GM08714 (cell line): Measurements from ENCODE around the gene USP47.

Source experiments
- H3K4me3 ChIP-seq: fragments of 200-500 bp; sonication (Bioruptor generic); 2 replicates; pipeline ENCODE4 v1.5.1; 2014; ENCODE audit warnings: mild to moderate bottlenecking, low read length, inconsistent platforms
- ZNF274 ChIP-seq: IDR thresholded peaks from 2 replicates; pipeline ENCODE4 v1.6.1; 2012; ENCODE audit warnings: mild to moderate bottlenecking, low read depth, low read length

Gene USP47

DNA sequence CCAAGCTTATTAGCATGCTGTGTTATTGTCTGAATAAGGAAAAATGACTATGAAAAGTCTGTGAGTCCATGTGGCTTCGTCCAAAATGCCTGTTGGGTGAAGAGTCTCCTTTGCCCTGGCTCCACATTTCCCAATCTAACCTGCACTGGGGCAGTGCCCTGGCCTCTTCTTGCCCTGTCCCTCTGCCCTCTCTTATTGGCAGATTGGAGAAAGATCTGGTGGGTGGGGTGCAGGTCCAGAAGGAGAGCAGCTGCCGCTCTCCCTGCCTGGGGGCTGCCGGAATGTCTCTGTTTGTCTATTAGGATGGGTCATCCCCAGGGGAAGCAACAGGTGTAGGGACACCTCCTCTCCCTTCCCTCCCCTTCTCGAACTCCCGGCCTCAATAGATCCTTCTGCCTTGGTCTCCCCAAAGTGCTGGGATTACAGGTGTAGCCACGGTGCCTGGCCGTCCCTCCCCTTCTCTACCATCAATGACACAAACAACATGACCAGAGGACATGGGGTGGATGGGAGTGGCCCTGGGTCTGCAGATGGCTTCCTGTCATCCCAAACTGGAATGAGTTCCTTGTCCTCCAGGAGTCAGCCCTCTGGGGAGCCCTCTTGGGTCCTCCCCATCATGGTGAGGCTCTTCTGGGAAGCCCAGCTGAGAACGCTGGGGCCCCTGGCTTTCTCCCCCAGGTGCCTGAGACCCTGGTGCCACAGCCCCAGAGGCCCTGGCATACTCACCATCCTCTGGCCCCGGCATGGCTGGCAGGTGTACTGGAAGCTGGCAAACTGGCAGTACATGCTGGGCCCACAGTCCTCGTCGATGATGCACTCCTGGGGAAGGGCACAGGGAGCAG is 126.1 kb downstream of the USP47 start:
- TF ChIP-seq ZNF274 = no peak
- H3K4me3 ChIP-seq = no peak overlapping the region

DNA sequence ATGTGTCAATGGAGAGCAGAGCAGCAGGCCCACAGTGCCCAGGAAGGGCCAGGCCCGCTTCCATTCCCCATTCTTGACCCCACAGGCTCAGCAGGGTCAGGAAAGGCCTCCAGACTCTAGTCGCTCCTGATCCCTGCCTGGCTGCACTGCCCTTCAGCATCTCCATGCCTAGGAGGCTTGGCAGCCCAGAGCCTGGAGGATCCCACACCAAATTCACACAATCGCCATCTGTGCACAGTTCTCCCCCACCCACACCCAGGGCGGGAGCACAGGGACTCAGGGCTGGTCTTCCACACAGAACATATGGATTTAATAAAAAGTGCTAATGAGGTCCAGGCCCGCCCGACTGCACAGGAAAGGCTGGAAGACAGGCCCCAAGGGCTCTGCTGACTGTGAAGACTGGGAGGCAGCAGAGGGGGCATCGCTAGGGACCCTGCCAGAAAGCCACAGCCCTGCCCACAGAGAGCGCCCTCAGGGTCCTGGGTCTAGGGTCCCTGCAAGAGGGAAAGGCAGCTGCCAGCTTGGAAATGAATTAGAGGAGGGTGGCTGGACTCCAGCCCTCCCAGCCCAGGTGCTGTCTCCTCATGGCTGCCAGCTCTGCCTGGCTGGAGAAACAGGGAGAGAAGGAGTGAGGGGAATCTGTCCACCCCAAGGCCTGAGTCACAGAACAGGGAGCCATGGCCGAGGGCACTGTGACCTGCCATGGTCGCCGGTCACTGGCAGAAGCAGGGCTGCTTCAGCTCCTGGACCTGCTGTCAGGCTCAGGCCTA is 126.9 kb downstream of the USP47 start:
- TF ChIP-seq ZNF274 = no peak
- no peak overlapping the region for H3K4me3 ChIP-seq

DNA sequence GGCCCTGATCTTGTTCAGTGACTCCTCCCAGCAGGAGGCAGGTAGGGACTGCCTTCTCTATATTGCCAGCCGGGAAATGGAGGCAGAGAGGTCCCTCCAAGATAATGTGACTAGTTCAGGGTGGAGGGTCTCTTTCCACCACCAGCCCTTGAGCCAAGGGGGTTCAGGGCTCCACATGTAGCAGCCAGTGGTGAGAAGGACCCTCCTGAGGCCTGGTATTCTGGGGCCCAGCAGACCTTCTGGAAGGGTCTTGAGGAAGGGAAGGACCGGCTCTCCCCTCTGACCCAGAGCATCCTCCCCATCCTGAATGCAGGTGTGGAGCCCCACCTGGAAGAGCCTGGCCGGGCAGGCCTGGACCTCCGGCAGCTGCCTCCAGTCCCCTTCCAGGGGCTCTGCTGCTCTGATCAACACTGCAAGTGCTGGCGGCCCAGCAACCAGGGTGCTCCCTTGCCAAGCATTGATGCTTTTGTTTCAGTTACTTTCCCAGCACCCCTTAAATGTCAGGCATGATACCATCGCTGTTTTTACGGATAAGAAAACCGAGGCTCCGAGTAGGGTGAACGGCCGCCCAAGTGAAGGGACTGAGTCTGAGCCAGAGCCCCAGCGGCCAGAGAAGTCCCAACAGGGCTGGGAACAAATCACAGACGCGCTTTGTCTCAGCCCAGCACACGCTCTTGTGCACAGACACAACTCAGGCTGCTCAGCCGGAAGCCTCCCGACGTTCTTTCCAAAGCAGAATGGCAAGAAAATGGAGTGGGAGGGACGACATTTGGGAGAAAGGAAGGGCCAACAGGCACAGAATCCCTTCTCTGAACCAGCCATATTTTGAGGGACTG is 127.8 kb downstream of the USP47 start:
- TF ChIP-seq ZNF274 = no peak
- no peak overlapping the region for H3K4me3 ChIP-seq

DNA sequence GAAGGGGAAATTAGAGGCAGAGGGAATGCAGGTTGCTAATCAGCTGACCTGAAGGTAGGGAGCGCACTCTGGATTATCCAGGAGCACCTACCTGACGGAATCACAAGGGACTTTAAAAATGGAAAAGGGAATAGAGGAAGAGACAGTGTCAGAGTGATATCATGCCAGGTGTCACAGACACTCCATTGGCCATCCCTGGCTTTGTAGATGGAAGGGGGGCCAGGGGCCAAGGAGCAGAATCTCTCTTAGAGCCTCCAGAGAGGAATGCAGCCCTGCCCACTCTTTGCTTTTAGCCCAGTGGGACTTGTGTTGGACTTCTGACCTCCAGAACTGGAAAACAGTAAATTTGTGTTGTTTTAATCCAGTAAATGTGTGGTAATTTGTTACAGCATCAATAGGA is 128.8 kb downstream of the USP47 start:
- H3K4me3 ChIP-seq = no peak overlapping the region
- no peak for TF ChIP-seq ZNF274

DNA sequence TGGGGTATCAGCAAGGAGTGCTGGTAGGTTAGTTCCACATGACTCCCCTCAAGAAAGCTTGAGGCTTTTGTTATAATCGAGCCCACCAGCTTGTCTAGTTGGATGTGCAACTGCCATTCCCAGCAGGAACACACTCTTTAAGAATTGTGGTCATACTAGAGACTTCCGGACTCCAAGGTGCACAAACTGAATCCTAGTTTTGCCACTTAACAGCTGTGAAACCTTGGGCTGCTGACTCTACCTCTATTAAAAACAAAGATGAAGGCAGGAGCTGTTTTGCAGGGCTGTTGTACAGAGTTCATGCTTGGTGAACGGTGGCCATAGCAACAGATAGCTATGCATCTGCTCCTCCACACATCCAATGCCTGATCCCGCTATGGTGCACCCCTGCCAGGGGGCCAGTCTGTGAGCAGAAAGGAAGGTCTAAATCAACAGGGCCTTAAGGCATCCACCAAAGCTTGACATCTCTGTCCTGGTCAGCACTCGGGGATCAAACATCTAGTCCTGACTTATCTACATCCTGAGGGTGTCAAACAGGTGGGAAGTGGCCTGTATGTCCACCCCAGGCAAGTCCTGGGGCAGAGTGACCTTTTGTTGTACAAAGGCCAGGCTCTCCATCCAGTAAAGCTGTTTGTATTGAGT is 130.3 kb downstream of the USP47 start:
- no peak overlapping the region for H3K4me3 ChIP-seq
- no peak for TF ChIP-seq ZNF274

DNA sequence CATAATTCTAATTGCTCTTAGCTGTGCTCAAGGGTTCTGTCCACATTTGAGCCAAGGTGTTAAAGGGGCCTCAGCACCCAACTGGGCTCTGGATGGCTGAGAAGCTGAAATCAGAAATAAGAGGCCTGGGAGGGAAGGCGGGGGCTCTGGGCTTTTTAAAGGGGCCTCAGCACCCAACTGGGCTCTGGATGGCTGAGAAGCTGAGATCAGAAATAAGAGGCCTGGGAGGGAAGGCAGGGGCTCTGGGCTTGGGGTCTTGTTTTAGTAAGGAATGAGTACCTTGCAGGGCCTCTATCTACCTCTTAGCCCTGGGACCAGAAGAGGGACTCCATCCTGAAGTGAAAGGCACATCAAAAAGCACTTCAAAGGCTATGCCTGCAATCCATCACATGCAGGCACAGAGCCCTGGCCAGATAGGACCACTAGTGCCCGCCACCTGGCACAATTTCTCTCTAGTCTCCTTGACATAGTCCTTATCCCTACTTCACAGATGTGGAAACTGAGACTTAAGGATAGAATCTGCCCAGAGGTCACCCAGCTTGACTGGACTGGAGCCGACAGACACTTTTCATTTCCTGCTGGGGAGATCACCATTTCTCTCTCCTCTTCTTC is 131.1 kb downstream of the USP47 start:
- TF ChIP-seq ZNF274 = no peak
- H3K4me3 ChIP-seq = no peak overlapping the region

DNA sequence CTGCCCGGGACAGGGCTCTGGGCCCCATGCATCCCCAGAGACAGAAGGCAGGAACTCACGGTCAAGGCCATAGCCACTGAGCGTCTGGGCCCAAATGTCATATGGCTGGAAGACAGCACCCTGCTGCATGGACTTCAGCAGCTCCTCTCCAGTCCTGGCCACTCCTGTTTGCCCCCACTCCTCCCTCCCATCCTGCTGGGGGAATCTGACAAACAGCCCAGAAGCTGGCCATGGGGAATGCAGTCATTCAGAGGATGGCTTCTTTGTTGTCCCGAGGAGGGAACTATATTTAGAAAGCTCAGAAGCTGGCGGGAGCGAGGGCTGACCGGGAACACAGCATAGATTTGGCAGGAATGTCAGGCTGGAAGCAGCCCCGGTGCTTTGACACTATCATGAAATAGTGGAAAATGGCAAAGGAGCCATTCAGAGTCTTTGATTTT is 131.6 kb downstream of the USP47 start:
- H3K4me3 ChIP-seq = no peak overlapping the region
- TF ChIP-seq ZNF274 = no peak

DNA sequence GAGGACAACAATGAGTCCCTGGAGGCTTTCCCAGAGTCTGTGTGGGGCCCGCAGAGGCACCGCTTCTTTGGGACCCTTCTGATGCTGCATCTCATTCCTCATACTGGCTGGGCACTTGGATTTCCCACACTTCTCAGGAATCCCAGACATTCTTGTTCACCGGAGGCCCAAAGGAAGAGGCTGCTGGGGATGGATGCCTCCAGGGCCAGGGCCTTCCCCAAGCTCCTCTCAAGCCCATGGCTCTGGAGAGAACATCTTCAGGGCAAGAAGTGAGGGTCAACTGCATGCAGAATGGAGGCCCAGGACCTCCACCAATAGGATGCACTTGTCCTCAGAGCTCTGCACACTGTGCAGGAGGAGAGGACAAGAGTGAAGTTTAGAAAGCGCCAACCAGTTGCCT is 132.1 kb downstream of the USP47 start:
- no peak overlapping the region for H3K4me3 ChIP-seq
- no peak for TF ChIP-seq ZNF274

DNA sequence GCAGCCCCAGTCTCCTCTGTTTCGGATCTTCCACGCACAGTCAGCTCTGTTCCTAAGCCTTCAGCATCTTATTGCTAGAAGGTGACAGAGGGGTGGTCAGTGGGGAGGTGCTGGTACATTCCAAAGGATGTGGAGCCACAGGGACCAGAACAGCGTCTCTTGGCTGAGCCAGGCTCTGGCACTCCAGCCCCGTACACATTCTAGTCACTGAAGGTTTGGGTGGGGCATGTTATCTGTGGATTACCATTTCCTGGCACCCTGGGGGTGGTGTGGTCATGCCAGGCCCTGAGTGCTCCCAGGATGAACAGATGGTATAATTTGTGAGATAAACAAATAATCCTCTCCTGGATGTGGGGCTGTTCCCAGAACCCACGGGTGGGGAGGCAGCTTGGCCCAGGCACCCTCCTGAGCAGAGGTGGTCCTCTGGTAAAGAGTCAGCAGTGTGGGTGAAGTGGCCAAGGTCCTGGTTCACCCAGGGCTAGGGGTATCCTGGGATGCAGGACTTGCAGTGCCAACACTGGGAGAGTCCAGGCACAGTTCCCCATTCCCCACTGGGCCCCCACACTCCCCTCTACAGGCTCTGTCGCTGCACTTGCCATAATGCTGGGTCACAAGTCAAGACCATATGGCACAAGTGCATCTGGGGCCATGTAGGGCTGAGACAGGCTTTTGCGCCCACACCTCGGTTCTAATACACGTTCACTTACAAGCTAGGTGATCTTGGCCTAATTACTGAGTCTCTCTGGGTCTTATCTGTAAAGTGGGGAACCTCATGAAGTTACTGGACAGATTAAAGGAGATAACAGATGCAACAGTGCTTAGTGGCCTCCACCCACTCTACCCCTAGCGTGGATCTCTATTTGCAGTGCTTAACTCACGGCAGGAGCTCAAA is 133.7 kb downstream of the USP47 start:
- H3K4me3 ChIP-seq = no peak overlapping the region
- TF ChIP-seq ZNF274 = no peak

DNA sequence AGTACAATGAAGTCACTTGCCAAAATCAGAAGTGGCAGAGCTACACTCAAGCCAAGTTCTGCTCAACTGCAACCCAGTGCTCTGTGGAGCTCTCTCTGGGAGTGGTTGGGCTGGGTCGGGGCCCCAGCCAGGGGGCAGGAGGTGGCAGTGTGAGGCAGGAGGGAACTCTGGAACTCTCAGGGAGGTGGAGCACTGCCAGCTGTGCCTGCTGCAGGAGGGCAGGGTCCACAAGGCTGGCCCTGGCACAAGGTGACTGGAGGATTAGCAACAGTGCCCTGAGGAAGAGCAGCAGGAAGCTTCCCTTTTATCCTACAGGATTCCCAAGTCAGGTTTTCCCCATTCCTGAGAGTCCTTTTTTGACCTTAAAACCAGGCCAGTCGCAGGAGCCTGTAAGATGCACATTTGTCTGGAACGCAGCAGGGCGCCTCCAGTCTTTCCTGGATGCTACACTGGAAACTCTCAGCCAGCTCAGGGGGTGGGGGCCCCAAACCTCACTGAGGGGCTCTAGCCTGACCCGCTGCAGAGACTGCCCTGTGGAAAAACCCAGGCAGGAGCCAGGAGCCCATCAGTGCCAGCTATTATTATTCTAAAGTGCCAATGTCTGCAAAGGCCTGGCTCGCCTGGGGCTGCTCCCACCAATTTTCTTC is 134.8 kb downstream of the USP47 start:
- TF ChIP-seq ZNF274 = no peak
- H3K4me3 ChIP-seq = no peak overlapping the region

DNA sequence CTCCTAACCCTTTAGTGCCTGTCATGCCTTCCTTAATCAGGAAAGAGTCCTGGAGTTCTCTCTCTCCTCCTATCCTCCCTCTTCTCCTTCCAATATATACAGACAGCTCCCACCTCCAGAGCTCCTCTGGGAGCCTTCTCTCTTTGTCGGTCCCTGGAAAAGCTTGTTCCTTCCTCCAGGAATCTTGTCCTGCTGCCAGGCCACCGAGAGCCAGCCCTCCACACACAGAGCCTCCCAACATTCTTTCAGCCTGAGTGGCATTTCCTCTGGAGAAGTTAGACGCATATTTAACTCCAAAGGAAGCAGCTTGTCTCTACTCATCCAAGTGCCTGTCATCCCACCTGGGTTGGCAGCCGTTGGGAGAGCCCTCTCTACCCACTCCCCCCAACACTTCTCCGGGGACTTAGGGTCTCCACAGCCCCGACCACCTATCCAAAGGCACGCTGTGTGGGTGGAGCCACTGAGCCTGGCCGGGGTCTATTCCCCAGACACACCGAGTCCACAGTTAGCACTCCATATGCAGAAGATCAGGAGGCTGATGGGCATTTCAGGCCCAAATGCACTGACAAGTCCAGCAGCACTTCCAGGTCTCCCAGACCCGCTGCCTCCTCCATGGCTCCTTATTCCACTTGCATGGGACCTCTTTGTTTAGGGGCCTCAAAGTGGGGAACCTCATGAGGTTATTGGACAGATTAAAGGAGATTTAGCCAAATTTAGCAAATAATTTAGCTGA is 135.6 kb downstream of the USP47 start:
- TF ChIP-seq ZNF274 = no peak
- no peak overlapping the region for H3K4me3 ChIP-seq
